Activated naive CD8-positive, alpha-beta T cell treated with anti-CD3 and anti-CD28 coated beads for 36 hours (primary cell): Measurements from ENCODE around the gene LY9. TPM values are rescaled to one million over a fixed set of nuclear protein-coding genes. Genes with fewer than 3 reads are reported as not detected.
"Not testable (repeated sequence)": the region's sequence is repeated elsewhere in the genome, so short reads cannot be mapped to it uniquely, and the experiment has no call there.

Experiments used
- DNase-seq: peaks from one replicate; pipeline ENCODE4 v3.0.0; 2021
- H3K27ac Mint-ChIP-seq: one replicate; pipeline ENCODE4 v1.8.0; 2022; ENCODE audit warnings: mild to moderate bottlenecking, moderate library complexity, mixed read lengths
- H3K27me3 Mint-ChIP-seq: one replicate; pipeline ENCODE4 v1.8.0; 2022; ENCODE audit warnings: mild to moderate bottlenecking, mixed read lengths
- H3K36me3 Mint-ChIP-seq: one replicate; pipeline ENCODE4 v1.8.0; 2021; ENCODE audit warnings: mild to moderate bottlenecking, mixed read lengths
- H3K4me1 Mint-ChIP-seq: one replicate; pipeline ENCODE4 v1.8.0; 2021; ENCODE audit warnings: mixed read lengths
- H3K4me3 Mint-ChIP-seq: one replicate; pipeline ENCODE4 v1.8.0; 2022; ENCODE audit warnings: mild to moderate bottlenecking, moderate library complexity, mixed read lengths
- H3K9me3 Mint-ChIP-seq: one replicate; pipeline ENCODE4 v1.8.0; 2022; ENCODE audit warnings: mixed read lengths
- total RNA-seq, 2 experiments: library from RNA; stranded (reverse); gene quantifications; one replicate each; pipeline ENCODE4 v1.2.3, GENCODE V29; 2021

Gene LY9
- total RNA-seq, 2 experiments from 2014 or later: 28.3 to 29.0 TPM

- Mint-ChIP-seq H3K9me3 (no peaks in the 10 kb centered on the region), H3K27me3 (no peaks in the 10 kb centered on the region), H3K36me3 (no peaks in the 10 kb centered on the region), H3K4me1 (peaks cover 5% of the 10 kb centered on the region), H3K4me3 (no peak overlapping the region), H3K27ac (no peak overlapping the region)
- peak; percentile 20 for DNase-seq
Observed at GRCh38 chr1:160855181-160855981, 59.4 kb downstream of the LY9 start.

- no peaks in the 10 kb centered on the region for H3K36me3 Mint-ChIP-seq
- H3K4me1 Mint-ChIP-seq: peaks cover 15% of the 10 kb centered on the region
- DNase-seq: no peak
- no peaks in the 10 kb centered on the region for H3K9me3 Mint-ChIP-seq
- no peak overlapping the region for H3K27ac Mint-ChIP-seq
- H3K4me3 Mint-ChIP-seq: no peak overlapping the region
- H3K27me3 Mint-ChIP-seq: no peaks in the 10 kb centered on the region
Observed at GRCh38 chr1:160858097-160858496, 62.1 kb downstream of the LY9 start.

- H3K4me3 Mint-ChIP-seq: no peak overlapping the region
- DNase-seq: no peak
- no peaks in the 10 kb centered on the region for H3K36me3 Mint-ChIP-seq
- H3K27me3 Mint-ChIP-seq: no peaks in the 10 kb centered on the region
- no peak overlapping the region for H3K27ac Mint-ChIP-seq
- H3K9me3 Mint-ChIP-seq: no peaks in the 10 kb centered on the region
- peaks cover 17% of the 10 kb centered on the region for H3K4me1 Mint-ChIP-seq
Observed at GRCh38 chr1:160858507-160858906, 62.5 kb downstream of the LY9 start.

GRCh38 chr1:160859166-160859565, 63.2 kb downstream of the LY9 start:
- H3K27ac Mint-ChIP-seq: no peak overlapping the region
- H3K36me3 Mint-ChIP-seq: no peaks in the 10 kb centered on the region
- H3K4me1 Mint-ChIP-seq: peaks cover 19% of the 10 kb centered on the region
- DNase-seq: no peak
- H3K9me3 Mint-ChIP-seq: no peaks in the 10 kb centered on the region
- no peak overlapping the region for H3K4me3 Mint-ChIP-seq
- no peaks in the 10 kb centered on the region for H3K27me3 Mint-ChIP-seq

GRCh38 chr1:160860840-160861505, 65.0 kb downstream of the LY9 start:
- no peaks in the 10 kb centered on the region for H3K36me3 Mint-ChIP-seq
- H3K4me3 Mint-ChIP-seq: no peak overlapping the region
- no peaks in the 10 kb centered on the region for H3K27me3 Mint-ChIP-seq
- no peak for DNase-seq
- no peaks in the 10 kb centered on the region for H3K9me3 Mint-ChIP-seq
- peaks cover 20% of the 10 kb centered on the region for H3K4me1 Mint-ChIP-seq
- no peak overlapping the region for H3K27ac Mint-ChIP-seq

- peaks cover 20% of the 10 kb centered on the region for H3K4me1 Mint-ChIP-seq
- H3K4me3 Mint-ChIP-seq: no peak within 1 kb of the TSS
- no peaks in the 10 kb centered on the region for H3K27me3 Mint-ChIP-seq
- peak; percentile 61 for DNase-seq
- H3K36me3 Mint-ChIP-seq: no peaks in the 10 kb centered on the region
- H3K9me3 Mint-ChIP-seq: no peaks in the 10 kb centered on the region
- peak within 1 kb of the TSS; percentile 34 for H3K27ac Mint-ChIP-seq
Observed at GRCh38 chr1:160862203-160863060, 66.5 kb downstream of the LY9 start, which contains the start of gene CD244. Gene CD244, minus strand, starts transcription at chr1:160862887. Its CDS starts 210 bp downstream, at chr1:160862677.

GRCh38 chr1:160863061-160863773, 67.2 kb downstream of the LY9 start:
- peaks cover 22% of the 10 kb centered on the region for H3K4me1 Mint-ChIP-seq
- H3K27me3 Mint-ChIP-seq: no peaks in the 10 kb centered on the region
- peak overlapping the region; percentile 16 for H3K27ac Mint-ChIP-seq
- H3K36me3 Mint-ChIP-seq: no peaks in the 10 kb centered on the region
- H3K9me3 Mint-ChIP-seq: no peaks in the 10 kb centered on the region
- H3K4me3 Mint-ChIP-seq: no peak overlapping the region
- DNase-seq: no peak

GRCh38 chr1:160863774-160864131, 67.8 kb downstream of the LY9 start:
- H3K9me3 Mint-ChIP-seq: no peaks in the 10 kb centered on the region
- peaks cover 22% of the 10 kb centered on the region for H3K4me1 Mint-ChIP-seq
- H3K36me3 Mint-ChIP-seq: no peaks in the 10 kb centered on the region
- H3K27ac Mint-ChIP-seq: no peak overlapping the region
- no peak for DNase-seq
- H3K27me3 Mint-ChIP-seq: no peaks in the 10 kb centered on the region
- H3K4me3 Mint-ChIP-seq: no peak overlapping the region

GRCh38 chr1:160864173-160864572, 68.2 kb downstream of the LY9 start:
- no peak overlapping the region for H3K4me3 Mint-ChIP-seq

GRCh38 chr1:160865337-160865736, 69.4 kb downstream of the LY9 start:
- H3K27ac Mint-ChIP-seq: no peak overlapping the region
- peaks cover 22% of the 10 kb centered on the region for H3K4me1 Mint-ChIP-seq
- H3K27me3 Mint-ChIP-seq: no peaks in the 10 kb centered on the region
- H3K4me3 Mint-ChIP-seq: no peak overlapping the region
- H3K36me3 Mint-ChIP-seq: no peaks in the 10 kb centered on the region
- no peak for DNase-seq
- H3K9me3 Mint-ChIP-seq: no peaks in the 10 kb centered on the region

More at GRCh38 chr1:160864173-160864572, 68.2 kb downstream of the LY9 start:
- Mint-ChIP-seq H3K9me3 (no peaks in the 10 kb centered on the region), H3K36me3 (no peaks in the 10 kb centered on the region), H3K4me1 (peaks cover 22% of the 10 kb centered on the region), H3K27ac (no peak overlapping the region), H3K27me3 (no peaks in the 10 kb centered on the region)
- DNase-seq: no peak

GRCh38 chr1:160866001-160866694, 70.2 kb downstream of the LY9 start:
- H3K4me3 Mint-ChIP-seq: no peak overlapping the region
- no peaks in the 10 kb centered on the region for H3K9me3 Mint-ChIP-seq
- no peak overlapping the region for H3K27ac Mint-ChIP-seq
- H3K27me3 Mint-ChIP-seq: no peaks in the 10 kb centered on the region
- H3K4me1 Mint-ChIP-seq: peaks cover 22% of the 10 kb centered on the region
- DNase-seq: no peak
- no peaks in the 10 kb centered on the region for H3K36me3 Mint-ChIP-seq

- no peak for DNase-seq
- Mint-ChIP-seq H3K4me1 (peaks cover 25% of the 10 kb centered on the region), H3K27ac (no peak overlapping the region), H3K9me3 (no peaks in the 10 kb centered on the region), H3K4me3 (no peak overlapping the region), H3K36me3 (no peaks in the 10 kb centered on the region), H3K27me3 (no peaks in the 10 kb centered on the region)
Observed at GRCh38 chr1:160866695-160867260, 70.8 kb downstream of the LY9 start.

- H3K4me3 Mint-ChIP-seq, DNase-seq, H3K27ac Mint-ChIP-seq, H3K9me3 Mint-ChIP-seq, H3K27me3 Mint-ChIP-seq, H3K36me3 Mint-ChIP-seq: not testable (repeated sequence)
- H3K4me1 Mint-ChIP-seq: peaks cover 18% of the 10 kb centered on the region
Observed at GRCh38 chr1:160867651-160868050, 71.7 kb downstream of the LY9 start.

GRCh38 chr1:160868141-160868540, 72.2 kb downstream of the LY9 start:
- no peaks in the 10 kb centered on the region for H3K27me3 Mint-ChIP-seq
- H3K9me3 Mint-ChIP-seq: no peaks in the 10 kb centered on the region
- H3K4me3 Mint-ChIP-seq: no peak overlapping the region
- H3K4me1 Mint-ChIP-seq: peaks cover 13% of the 10 kb centered on the region
- H3K27ac Mint-ChIP-seq: no peak overlapping the region
- no peak for DNase-seq
- no peaks in the 10 kb centered on the region for H3K36me3 Mint-ChIP-seq
